HAP-1 (cell line): ENCODE measurements around the gene COA1.
"Not testable (repeated sequence)": the region's sequence is repeated elsewhere in the genome, so short reads cannot be mapped to it uniquely, and the experiment has no call there.

Source experiments
- DNase-seq, 2 experiments: peaks; one replicate each; pipeline ENCODE4 v3.0.0-alpha.2; 2016 to 2020; ENCODE audit warnings: low spot score in 2 of 2
- H3K27me3 ChIP-seq: fragments of 250-450 bp; sonication (Bioruptor Pico); 2 replicates; pipeline ENCODE4 v1.5.1; 2020; ENCODE audit warnings: low read depth, mild to moderate bottlenecking, moderate library complexity
- H3K36me3 ChIP-seq: fragments of 250-450 bp; sonication (Bioruptor Pico); replicated peaks from 2 replicates; pipeline ENCODE4 v1.5.1; 2020; ENCODE audit warnings: mild to moderate bottlenecking
- H3K4me1 ChIP-seq: fragments of 250-450 bp; sonication (Bioruptor Pico); 2 replicates; pipeline ENCODE4 v1.5.1; 2020; ENCODE audit warnings: mild to moderate bottlenecking
- H3K4me3 ChIP-seq: fragments of 250-450 bp; sonication (Bioruptor Pico); 2 replicates; pipeline ENCODE4 v1.5.1; 2020; ENCODE audit warnings: mild to moderate bottlenecking, moderate library complexity
- H3K9me3 ChIP-seq: fragments of 250-450 bp; sonication (Bioruptor Pico); 2 replicates; pipeline ENCODE4 v1.5.1; 2020; ENCODE audit warnings: mild to moderate bottlenecking, moderate library complexity
- in situ Hi-C: fragments of 300-500 bp; cut with MboI; formaldehyde crosslinking; loops from 3 replicates; pipeline ENCODE4 v1.14.3; 2020; ENCODE audit warnings: low sequenced_read_pairs, inconsistent platforms, mixed read lengths

The COA1 gene

DNA sequence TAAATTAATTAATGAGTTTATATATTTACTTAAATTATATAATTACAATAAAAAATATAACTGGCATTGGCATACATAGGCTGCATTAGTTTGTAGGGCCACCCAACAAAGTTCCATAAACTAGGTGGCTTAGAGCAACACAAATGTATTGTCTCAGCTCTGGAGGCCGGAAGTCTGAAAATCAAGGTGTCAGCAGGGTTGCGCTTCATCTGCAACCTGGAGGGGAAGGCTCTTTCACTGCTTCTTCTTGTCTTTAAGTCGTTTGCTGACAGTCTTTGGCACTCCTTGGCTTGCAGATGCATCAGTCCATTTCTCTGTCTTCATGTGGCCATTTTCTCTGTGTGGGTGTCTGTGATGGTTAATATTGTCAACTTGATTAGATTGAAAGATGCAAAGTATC lies 23.1 kb upstream of the COA1 start:
- no peaks in the 10 kb centered on the region for H3K27me3 ChIP-seq
- no peaks in the 10 kb centered on the region for H3K9me3 ChIP-seq
- H3K36me3 ChIP-seq = no peaks in the 10 kb centered on the region
- H3K4me1 ChIP-seq = no peaks in the 10 kb centered on the region; the same call in 1 of the 2 replicates
- H3K4me3 ChIP-seq = no peak overlapping the region
- in situ Hi-C loops = no loop called here
- no peak for DNase-seq

GRCh38 chr7:43750016-43750887 lies 20.9 kb upstream of the COA1 start:
- DNase-seq = no peak
- in situ Hi-C loops = no loop called here
- Histone ChIP-seq H3K4me3 (no peak overlapping the region), H3K36me3 (no peaks in the 10 kb centered on the region), H3K9me3 (no peaks in the 10 kb centered on the region), H3K4me1 (no peaks in the 10 kb centered on the region), H3K27me3 (no peaks in the 10 kb centered on the region)

GRCh38 chr7:43749383-43749940 lies 20.1 kb upstream of the COA1 start:
- H3K27me3 ChIP-seq = no peaks in the 10 kb centered on the region
- H3K9me3 ChIP-seq = no peaks in the 10 kb centered on the region
- no peak overlapping the region for H3K4me3 ChIP-seq
- no peak for DNase-seq
- no peaks in the 10 kb centered on the region for H3K4me1 ChIP-seq
- in situ Hi-C loops = no loop called here
- no peaks in the 10 kb centered on the region for H3K36me3 ChIP-seq

DNA sequence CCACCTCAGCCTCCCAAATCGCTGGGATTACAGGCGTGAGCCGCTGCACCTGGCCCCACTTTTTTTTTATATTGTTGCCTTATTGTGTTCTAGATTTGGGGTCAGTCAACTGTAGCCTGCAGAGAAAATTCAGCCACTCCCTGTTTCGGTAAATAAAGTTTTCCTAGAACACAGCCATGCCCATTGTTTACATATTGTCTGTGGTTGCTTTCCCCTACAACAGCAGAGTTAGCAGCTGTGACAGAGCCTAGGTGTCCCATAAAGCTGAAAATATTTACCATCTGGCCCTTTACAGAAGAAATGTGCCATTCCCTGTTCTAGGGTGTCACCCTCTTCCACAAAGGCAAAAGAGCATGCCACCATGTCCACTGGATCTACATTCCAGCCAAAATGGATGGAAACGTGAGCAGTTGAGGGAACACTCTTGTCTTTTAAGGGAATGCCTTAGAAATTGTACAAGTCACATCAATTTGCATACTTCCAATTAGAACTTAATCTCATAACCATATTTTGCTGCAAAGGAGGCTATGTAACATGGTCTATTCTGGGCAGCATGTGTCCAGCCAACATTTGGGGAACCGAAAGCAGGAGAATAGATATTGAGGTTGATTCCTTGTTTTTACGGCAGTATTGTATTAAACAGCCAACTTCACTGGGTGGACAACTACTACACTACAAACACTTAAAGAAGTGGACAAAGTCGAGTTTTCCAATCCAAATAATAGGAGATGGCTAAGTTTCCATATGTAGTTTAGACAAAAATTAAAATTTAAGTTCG lies 18.2 kb upstream of the COA1 start:
- no peaks in the 10 kb centered on the region for H3K9me3 ChIP-seq
- H3K4me1 ChIP-seq = no peaks in the 10 kb centered on the region
- no peaks in the 10 kb centered on the region for H3K36me3 ChIP-seq
- no peak overlapping the region for H3K4me3 ChIP-seq
- no peak for DNase-seq
- in situ Hi-C loops = no loop called here
- H3K27me3 ChIP-seq = no peaks in the 10 kb centered on the region

DNA sequence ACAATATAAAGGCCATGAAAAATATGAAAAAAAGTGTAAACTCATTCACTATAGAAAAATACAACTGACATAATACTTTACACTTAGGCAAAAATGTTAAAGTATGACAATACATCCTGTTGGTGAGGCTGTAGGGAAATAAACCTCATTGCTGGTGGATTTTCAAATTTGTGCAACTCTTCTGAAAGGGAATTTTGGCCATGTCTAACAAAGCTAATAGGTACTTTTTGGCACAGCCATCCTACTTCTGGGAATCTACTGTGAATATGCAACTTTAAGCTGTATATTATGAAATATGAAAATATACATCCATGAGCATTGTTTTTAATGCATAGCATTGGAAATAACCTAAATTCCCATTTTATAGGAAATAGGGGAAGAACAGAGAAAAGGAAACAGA lies 13.4 kb upstream of the COA1 start:
- Histone ChIP-seq H3K27me3 (peaks cover 2% of the 10 kb centered on the region; the same call in 1 of the 2 replicates), H3K9me3 (0 out of 2 replicates have a peak, but pooled peaks cover 2% of the 10 kb centered on the region), H3K4me3 (no peak overlapping the region), H3K36me3 (no peaks in the 10 kb centered on the region), H3K4me1 (no peaks in the 10 kb centered on the region)
- DNase-seq = no peak
- in situ Hi-C loops = no loop called here

- peaks cover 2% of the 10 kb centered on the region; the same call in 1 of the 2 replicates for H3K27me3 ChIP-seq
- no peak overlapping the region for H3K4me3 ChIP-seq
- no peaks in the 10 kb centered on the region for H3K36me3 ChIP-seq
- no peaks in the 10 kb centered on the region for H3K4me1 ChIP-seq
- in situ Hi-C loops = no loop called here
- 0 out of 2 replicates have a peak, but pooled peaks cover 2% of the 10 kb centered on the region for H3K9me3 ChIP-seq
- no peak for DNase-seq
These were observed 8.3 kb upstream of the COA1 start for GRCh38 chr7:43737467-43738127.

- H3K4me1 ChIP-seq = no peaks in the 10 kb centered on the region
- H3K4me3 ChIP-seq = no peak overlapping the region
- no peaks in the 10 kb centered on the region for H3K36me3 ChIP-seq
- no peak for DNase-seq
- H3K27me3 ChIP-seq = no peaks in the 10 kb centered on the region; the same call in 1 of the 2 replicates
- H3K9me3 ChIP-seq = 0 out of 2 replicates have a peak, but pooled peaks cover 2% of the 10 kb centered on the region
- in situ Hi-C loops = no loop called here
These were observed 6.7 kb upstream of the COA1 start for GRCh38 chr7:43735802-43736603.

GRCh38 chr7:43735403-43735801 lies 6.1 kb upstream of the COA1 start:
- in situ Hi-C loops = no loop called here
- Histone ChIP-seq H3K9me3 (0 out of 2 replicates have a peak, but pooled peaks cover 2% of the 10 kb centered on the region), H3K4me3 (no peak overlapping the region)

GRCh38 chr7:43734575-43735332 lies 5.4 kb upstream of the COA1 start:
- H3K4me3 ChIP-seq, in situ Hi-C loops, DNase-seq, H3K36me3 ChIP-seq, H3K4me1 ChIP-seq, H3K9me3 ChIP-seq, H3K27me3 ChIP-seq: not testable (repeated sequence)

More at GRCh38 chr7:43735403-43735801, 6.1 kb upstream of the COA1 start:
- Histone ChIP-seq H3K36me3 (no peaks in the 10 kb centered on the region), H3K27me3 (no peaks in the 10 kb centered on the region), H3K4me1 (no peaks in the 10 kb centered on the region; the same call in 1 of the 2 replicates)
- DNase-seq = no peak

- H3K27me3 ChIP-seq, DNase-seq, H3K4me3 ChIP-seq, in situ Hi-C loops, H3K9me3 ChIP-seq, H3K36me3 ChIP-seq: not testable (repeated sequence)
- peaks cover 11% of the 10 kb centered on the region for H3K4me1 ChIP-seq
These were observed 2.2 kb upstream of the COA1 start for GRCh38 chr7:43731494-43731893.

DNA sequence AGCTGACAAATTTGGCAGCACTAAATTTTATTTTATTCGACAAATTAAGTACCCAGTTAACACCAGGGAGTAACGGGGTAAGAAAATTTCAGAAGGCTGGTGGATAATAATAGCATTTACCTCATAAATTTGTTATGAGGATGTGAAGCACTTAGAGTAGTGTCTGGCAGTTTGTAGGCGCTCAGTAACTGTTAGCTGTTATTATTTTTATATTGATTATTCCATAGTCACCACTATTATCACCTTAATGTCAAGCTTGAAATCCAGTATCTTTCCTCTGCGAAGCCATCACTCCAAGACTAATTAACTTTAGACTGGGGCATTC lies 563 bp upstream of the COA1 start:
- Histone ChIP-seq H3K4me3 (peak overlapping the region; percentile 88), H3K27me3 (no peaks in the 10 kb centered on the region), H3K36me3 (no peaks in the 10 kb centered on the region), H3K9me3 (no peaks in the 10 kb centered on the region), H3K4me1 (peaks cover 11% of the 10 kb centered on the region)
- in situ Hi-C loops = loop anchor here (10.0 kb wide), 1 partner anchor 105 kb away; no protein-coding TSS in a partner anchor
- DNase-seq = no peak

GRCh38 chr7:43727494-43727893 lies 1.8 kb downstream of the COA1 start:
- no peak for DNase-seq
- Histone ChIP-seq H3K4me3 (no peak overlapping the region), H3K36me3 (no peaks in the 10 kb centered on the region), H3K9me3 (no peaks in the 10 kb centered on the region), H3K27me3 (no peaks in the 10 kb centered on the region), H3K4me1 (peaks cover 11% of the 10 kb centered on the region)
- in situ Hi-C loops = loop anchor here (10.0 kb wide), 1 partner anchor 107 kb away; no protein-coding TSS in a partner anchor
